NCI-H2107 treated with DMSO at 0.1 percent for 48 hours (cell line): ENCODE data around the gene PARN.

Source experiments
- DNase-seq: peaks from one replicate; lab custom pipeline; 2025; ENCODE audit not compliant: unreplicated experiment; lab: John Stamatoyannopoulos, UW

Gene PARN

DNA sequence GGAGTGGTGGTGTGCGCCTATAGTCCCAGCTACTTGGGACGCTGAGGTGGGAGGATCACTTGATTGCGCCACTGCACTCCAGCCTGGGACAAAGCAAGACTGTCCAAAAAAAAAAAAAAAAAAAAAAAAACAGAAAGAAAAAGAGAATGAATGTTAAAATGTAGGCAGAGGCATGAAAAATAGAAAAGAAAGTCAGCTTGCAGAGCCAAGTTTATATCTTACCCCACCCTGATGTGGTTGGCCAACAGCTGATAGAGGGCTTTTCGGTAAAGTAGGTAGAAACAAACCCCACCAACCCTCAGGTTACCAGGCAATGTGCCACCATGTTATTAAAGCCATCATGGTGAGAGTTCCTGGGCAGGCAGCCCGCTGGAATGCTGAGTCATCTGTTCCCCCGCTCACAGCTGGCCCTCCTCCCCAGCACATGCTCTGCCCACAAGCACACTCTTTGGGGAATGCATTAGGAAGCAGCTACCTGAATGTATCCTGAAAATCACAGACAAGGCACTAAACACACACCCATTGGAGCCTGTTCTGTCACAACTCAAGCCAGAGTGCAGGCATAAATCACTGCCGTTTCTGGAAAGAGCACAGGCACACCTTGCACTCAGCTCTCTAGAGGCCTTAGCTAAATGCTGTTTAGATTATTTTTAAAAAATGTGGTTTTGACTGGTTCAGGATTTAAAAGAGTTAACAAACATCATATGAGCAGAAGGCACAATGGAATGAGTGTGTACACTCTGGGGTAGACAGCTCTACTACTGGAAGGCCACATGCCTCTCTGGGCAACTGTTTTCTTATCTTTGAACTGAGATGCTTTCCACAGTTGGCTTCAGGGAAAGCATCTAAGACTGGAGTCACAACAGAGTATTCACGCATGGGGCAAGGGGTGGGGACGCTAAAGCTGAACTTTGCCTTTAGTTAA is 128.5 kb downstream of the PARN start:
- peak; percentile 87 for DNase-seq

DNA sequence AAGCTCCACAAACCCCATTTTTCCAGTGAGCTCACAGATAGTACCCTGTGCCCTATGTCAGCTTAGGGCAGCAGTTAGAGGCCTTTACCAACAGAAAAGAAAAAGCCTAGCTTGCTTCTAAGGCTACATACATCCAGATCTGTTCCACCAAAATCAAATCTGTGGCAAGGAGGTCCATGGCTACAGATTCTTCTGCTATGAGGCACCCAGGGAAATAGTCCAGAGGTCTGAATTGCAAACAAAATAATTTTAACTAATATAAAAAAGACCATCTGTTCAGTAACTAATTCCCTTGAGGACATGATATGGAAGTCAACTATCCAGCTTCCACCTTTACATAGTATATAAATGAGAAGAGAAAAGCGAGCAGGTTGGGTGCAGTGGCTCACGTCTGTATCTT is 129.3 kb downstream of the PARN start:
- no peak for DNase-seq

DNA sequence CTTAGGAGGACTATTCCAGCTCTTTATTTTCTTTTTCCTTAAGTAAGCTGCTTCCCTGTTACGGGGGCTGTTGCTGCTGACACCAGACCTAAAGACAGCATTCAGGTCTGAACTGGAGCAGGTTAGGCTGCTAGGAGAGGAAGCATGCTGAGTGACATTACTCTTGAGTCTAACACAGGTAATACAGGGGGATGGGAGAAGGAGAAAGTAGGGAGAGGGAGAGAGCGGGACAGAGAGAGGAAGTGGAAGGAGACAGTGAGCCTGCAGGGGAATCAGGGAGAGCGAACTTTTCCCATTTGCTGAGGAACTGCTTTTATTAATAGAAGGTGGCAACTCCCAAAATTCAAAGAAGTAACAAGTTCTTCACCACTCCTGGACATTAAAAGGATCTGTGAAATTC is 130.9 kb downstream of the PARN start:
- no peak for DNase-seq

DNA sequence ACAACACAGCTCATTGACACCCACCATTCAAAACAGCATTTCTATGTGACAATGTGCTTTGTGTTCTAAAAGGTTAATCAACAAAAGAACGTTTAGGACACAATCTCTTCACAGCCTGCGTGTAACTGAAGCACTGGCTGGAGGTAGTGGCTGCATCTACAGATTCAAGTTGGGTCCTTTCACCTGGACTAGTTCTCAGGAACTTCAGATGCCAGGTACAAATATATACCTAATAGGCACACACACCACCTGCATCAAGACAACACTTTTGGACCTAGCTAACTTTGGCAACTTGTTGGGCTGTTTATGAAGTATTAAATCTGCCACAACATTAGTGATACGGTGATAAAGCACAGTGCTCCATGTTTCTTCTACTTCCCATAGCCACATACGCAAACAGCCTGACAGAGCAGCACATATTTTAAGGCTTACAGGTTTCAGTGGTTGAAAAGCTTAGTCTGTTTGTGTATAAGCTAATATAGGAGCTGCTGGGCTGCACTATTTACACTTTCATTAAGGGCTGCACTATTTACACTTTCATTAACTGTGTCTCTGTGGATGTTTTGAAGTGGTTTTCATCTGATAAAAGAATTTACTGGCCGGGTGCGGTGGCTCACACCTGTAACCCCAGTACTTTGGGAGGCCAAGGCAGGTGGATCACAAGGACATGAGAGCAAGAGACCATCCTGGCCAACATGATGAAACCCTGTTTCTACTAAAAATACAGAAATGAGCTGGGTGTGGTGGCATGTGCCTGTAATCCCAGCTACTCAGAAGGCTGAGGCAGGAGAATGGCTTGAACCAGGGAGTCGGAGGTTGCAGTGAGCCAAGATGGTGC is 132.6 kb downstream of the PARN start:
- DNase-seq: peak; percentile 56

DNA sequence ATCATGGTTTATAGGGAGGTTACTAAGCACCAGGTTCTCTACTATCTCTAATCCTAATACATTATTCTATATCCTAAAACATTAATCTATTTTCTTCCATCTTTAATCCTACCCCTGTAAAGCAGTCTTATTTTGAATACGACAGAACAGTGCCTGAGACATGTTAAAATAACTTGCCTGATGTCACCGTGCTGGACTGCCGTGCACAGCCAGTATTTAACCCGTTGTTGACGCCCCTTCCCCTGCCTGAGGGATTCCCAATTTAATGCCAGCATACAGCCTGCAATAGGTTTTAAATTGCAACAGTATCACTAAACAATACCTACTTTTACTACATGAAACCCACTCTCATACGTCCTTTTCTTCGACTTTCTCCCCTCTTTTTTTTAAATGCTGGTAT is 133.3 kb downstream of the PARN start:
- no peak for DNase-seq

DNA sequence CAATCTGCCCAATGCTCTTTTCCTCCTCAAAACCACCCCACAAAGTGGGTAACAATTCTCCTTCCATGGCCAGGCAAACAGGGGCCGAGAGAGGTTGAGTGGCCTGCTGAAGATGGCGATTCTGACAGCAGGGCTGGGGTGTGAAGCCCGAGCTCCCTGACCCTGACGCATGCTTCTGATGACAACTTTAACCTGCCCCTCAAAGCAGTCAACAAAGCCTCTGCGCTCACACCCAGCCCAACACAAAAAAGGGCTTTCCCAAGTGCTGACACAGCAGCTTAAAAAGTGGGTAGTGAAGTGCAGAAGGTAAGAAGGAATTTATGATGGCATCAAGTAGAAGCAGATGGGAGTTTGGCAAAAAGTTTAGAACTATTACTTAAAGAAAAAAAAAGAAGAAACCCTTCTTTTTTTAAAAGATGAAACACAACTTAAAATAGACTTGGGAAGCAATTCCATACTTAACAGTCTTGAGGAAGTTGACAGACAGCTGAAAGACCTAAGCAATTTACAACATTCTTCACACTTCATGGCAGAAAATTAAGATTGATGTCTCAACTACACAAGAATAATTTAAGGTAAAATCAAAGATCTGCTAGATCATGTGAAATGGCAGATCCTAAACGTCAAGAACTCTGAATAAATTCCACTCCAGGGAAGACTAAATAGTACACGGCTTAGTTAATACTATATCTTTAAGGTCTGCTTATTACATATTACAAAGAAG is 133.9 kb downstream of the PARN start:
- no peak for DNase-seq

DNA sequence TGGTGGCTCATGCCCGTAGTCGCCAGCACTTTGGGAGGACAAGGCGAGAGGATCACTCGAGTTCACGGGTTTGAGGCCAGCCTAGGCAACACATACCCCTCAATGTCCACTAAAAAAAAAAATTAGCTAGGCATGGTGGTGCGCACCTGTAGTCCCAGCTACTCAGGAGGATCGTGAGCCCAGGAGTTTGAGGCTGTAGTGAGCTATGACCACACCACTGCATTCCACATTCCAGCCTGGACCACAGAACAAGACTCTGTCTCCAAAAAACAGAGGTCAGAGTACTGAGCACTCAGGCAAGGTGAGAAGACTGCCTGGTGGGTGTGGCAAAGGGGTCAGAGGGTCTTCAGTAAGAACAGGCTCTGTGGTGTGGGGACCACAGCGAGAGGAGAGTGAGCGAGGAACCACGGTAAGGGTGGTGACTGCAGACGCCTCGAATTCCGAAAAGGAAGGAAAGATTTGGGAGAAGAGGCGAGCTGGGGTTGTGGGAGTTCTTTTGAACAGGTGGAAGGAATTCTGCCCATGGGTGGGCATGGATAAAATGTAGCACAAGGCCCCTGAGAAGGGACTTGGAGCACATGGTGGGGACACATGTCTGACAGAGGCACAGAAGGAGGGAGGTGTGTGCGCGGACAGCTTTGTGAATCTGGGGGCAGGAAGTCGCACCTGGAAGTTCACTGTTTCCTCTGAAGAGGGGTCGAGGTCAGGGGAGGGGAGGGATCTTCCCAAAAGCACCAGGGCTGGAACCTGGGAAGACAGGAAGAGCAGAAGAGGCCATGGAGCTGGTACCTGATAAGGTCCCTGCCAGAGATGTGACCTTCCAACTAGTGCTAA is 134.6 kb downstream of the PARN start:
- DNase-seq: no peak

DNA sequence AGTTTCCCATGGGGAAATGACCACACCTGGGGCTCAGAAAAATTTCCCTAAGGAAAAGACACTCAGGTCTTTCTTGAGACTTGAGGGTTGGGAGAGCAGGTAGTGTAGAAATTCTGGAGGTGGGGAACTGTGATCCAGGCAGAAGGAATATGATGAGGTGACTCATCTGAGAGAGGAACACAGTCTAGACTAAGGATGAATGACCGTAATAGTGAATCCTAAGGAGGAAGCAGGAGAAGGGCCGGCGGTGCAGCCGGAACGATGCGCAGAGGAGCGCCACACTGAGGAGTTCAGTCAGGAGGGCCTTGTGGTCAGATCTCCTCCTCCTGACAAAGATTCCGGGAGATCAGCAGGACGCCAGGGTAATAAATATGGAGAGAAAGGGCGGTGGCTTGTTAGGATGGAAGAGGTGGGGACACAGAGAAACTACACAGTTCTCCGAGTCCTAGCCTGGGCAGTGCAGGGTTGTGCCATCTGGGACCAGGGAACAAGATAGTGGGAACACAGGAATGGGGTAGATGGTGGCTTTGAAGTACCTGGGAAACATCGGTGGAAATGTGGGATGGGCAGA is 135.6 kb downstream of the PARN start:
- no peak for DNase-seq

DNA sequence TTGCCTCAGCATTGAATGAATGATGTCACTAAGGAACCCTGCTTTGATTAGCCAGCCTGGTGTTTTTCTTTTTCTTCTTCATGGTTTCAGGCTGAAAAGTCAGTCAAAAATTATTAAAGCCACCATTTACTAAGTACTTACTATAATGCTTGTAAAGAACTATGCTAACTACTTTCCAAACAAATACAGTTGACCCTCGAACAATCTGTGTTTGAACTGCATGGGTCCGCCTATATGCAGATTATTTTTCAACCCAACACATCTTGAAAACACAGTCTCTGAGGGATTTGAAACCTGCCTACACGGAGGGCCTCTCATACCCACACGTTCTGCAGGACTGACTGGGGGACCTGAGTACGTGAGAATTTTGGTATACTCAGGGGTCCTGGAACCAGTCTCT is 136.3 kb downstream of the PARN start:
- no peak for DNase-seq

DNA sequence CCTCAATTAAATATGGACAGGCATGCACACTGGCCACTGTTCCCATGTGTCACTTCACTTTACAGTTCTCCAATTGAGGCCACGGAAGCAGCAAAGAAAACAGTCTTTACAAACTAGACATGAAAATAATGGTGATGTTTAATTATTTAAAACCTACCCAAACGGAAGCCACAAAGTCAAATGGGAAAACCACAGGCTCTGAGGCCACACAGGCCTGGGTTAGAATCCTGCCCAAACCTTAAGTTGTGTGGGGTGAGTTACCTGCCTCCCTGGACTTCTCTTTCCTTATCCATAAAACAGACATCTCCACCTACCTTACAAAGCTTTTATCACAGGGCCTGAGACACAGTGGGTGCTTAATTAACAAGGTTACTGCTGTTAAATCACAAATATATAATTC is 137.4 kb downstream of the PARN start:
- no peak for DNase-seq

DNA sequence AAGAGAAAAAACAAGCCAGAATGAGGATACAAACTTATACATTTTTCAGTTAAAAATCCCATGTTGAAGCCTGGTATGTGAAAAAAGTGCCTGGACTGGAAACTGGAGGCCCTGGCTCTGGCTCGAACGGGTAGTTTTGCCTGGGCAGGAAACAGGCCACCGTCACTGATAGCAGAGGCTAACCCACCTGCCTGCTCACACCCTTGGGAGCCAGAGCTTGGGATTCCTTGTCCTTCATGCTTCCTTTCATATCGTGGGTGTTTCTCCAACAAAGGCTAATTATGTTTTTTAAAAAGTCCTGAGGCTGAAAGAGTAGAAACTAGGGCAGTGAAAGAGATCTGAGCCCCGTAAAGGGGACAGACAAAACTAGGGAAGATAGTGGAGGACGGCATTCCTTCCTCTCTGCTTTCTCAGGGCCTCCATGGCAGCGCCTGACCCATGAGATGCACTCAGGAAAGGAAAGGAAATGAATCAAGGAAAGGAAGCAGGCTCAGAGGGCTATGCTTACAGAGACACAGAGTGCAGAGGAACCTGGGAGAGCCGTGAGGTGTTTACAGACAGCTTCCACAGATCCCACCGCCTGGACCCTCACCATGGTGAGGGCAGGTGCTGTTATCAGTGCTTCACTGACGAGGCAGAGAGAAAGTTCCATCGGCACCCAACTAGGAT is 138.1 kb downstream of the PARN start:
- no peak for DNase-seq

DNA sequence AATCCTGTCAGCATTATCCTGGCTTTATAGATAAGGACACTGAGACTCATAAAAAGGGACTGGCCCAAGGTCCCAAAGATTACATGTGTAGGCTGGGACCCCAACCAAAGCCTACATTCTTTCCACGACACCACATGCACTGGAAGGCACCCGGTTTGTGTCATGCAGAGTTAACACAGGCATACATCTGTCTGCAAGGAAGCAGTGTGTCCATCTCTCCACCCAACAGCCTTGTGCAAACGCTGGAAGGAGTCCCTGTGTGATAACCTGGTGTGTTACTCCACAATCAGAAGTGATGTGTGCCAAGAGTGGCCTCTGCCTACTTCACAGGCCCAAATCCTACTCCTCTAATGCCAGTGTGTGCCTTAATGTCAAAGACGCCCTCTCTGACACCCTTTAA is 139.8 kb downstream of the PARN start:
- DNase-seq: no peak

DNA sequence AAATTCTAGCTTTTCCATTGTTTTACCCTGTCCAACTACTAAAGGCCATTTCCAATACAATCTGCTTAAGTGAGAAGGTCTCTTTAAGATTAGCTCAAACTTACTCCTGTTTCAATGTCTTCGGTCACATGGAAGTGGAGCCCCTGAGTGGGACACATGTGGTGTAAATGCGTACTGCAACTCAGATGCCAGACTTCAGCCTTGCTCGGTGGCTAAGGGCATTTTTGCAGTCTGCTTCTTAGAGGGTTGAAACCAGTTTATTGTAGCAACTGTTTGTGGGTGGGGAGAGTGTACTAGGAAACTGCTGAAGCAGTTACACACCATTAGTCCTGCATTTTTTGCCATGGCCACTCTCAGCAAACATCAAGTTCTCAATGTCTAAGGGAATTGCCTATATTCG is 140.6 kb downstream of the PARN start:
- DNase-seq: no peak

DNA sequence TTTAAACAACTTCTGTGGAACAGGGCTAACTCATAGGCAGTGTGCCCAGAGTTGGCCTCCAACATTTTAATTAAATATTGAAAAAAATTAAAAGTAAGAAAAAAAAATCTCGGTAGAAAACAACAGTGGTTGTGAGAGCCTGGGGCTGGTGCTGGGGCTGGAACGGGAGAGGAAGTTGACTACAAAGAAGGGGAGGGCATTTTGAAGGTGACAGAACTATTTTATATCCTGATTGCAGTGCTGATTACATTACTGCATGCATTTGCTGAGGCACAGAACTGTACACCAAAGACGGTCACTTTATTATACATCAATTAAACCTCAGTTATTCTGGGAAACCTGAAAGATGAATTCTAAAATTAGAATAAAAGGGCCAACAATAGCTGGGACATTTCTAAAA is 142.5 kb downstream of the PARN start:
- DNase-seq: no peak

DNA sequence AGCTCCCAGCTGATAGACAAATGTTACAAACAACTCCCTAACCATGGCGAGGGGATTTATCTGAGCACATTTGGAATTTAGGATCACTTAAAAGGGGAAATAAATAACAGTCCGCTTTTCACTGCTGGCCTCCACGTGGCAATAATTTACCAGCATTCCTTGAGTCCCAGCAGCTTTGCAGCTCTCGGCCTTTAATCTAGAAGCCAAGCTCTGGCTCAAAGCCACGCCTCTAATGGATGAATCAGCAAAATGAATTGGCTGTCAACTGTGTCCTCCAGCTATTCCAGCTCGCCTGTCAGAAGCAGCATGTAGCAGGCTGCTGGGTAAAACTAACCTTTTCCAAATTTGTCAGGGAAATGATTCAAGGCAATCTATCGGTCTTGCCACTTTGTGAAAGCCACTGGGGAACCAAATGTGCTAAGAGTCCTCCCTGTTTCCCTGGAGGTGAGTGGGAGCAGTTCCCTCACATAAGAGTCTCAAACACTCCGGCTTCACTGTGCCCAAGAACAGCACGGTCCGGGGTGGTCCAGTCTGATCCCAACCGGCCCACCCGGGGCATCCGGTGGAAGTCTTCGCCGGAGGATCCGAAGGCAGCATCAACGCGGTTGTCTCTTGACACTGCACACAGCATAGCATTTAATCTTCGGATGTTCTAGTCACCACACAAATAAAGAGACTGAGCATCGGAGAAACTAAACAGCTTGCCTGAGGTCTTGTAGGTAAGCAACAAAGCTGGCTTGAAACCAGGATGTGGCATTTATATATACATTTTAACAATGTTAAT is 143.3 kb downstream of the PARN start:
- DNase-seq: peak; percentile 48

DNA sequence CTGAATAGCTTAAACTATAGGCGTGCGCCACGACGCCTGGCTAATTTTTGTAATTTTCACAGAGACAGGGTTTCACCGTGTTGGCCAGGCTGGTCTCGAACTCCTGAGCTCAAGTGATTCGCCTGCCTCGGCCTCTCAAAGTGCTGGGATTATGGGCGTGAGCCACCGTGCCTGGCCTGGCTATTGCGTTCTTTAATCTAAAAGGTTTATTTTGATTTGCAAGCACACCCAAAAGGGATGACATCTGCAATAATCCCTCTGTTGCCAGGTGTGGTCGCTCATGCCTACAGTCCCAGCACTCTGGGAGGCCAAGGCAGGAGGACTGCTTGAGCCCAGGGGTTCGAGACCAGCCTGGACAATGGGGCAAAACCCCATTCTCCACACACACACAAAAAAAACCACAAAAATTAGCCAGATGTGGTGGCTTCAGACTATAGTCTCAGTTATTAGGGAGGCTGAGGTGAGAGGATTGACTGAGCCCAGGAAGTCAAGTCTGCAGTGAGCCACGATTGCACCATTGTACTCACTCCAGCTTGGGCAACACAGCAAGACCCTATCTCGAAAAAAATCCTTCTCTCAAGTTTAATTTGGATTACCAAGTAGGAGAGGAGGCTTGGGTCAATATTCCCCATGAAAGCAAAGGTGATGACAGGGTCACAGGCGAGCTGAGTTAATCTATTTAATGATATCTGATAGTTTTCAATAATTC is 144.1 kb downstream of the PARN start:
- DNase-seq: no peak

DNA sequence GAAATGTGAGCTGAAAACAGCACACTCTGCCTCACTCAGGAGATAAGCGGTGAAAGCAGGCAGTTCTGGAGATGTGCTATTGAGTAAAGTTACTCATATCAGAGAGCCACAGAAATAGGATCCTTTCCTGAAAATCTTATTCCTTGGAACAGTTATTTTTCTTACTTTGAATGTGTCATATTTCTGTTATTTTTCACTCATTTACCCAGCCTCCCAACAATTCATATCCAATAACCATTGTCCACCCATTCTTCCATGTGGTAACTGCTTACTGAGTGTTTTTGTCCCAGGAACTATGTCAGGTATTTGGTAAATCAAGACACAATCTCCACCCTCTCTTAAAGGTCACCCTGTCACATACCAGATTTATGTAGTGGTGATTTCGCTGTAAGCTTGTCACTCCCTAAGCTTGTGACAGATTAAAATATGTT is 144.9 kb downstream of the PARN start:
- DNase-seq: no peak

DNA sequence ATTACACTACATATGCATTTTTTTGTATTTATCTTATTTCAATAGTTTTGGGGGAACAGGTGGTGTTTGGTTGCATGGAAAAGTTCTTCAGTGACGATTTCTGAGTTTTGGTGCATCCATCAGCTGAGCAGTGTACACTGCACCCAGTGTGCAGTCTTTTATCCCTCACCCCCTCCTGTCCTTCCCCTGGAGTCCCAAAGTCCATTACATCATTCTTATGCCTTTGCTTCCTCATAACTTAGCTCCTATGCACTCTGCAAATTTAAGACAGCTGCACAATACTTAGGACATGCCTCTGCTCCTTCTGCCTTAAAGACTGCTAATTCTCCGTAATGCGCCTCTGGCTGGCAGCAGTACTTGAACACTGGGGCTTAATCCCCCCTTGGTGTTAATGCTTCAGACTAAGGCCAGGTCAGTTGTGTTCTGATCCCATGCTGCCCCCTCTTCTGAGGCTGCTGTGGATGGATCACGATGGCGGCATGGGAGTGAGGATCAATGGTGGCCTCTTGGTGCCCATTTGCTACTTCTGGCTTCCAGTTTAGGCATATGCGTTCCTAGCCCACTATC is 146.2 kb downstream of the PARN start:
- no peak for DNase-seq
